GM23338 (cell line): ENCODE results near the gene KCNC4. TPM values are rescaled to one million over a fixed set of nuclear protein-coding genes. Genes with fewer than 3 reads are reported as not detected.

Experiments used
- ATAC-seq: fragments of 200-7000 bp; cut with Tn5 transposase; 3 replicates; pipeline ENCODE4 v1.9.1; 2020
- DNase-seq: peaks from one replicate; pipeline ENCODE4 v3.0.0-alpha.2; 2015; ENCODE audit warnings: low spot score
- H2AFZ ChIP-seq: fragments of 200-600 bp; sonication (generic); 2 replicates; pipeline ENCODE4 v1.8.0; 2016; ENCODE audit warnings: antibody characterized with exemption, mild to moderate bottlenecking, moderate library complexity
- H3F3A ChIP-seq: fragments of 200-600 bp; sonication (generic); replicated peaks from 2 replicates; pipeline ENCODE4 v1.8.0; 2017; ENCODE audit warnings: antibody characterized with exemption, mixed run types, low read depth
- H3K27ac ChIP-seq: fragments of 200-600 bp; sonication (generic); 2 replicates; pipeline ENCODE4 v1.6.1; 2016; ENCODE audit warnings: low read depth
- H3K27me3 ChIP-seq: fragments of 200-600 bp; sonication (generic); 2 replicates; pipeline ENCODE4 v1.8.0; 2016; ENCODE audit warnings: mild to moderate bottlenecking, mixed run types, moderate library complexity; ENCODE audit not compliant: insufficient read depth
- H3K36me3 ChIP-seq: fragments of 200-600 bp; sonication (generic); 2 replicates; pipeline ENCODE4 v1.8.0; 2016; ENCODE audit warnings: mild to moderate bottlenecking; ENCODE audit not compliant: insufficient read depth
- H3K4me1 ChIP-seq: fragments of 200-600 bp; sonication (generic); 2 replicates; pipeline ENCODE4 v1.8.0; 2016; ENCODE audit warnings: mild to moderate bottlenecking, moderate library complexity; ENCODE audit not compliant: insufficient read depth
- H3K4me2 ChIP-seq: fragments of 200-600 bp; sonication (generic); 2 replicates; pipeline ENCODE4 v1.7.1; 2017; ENCODE audit warnings: mixed run types
- H3K4me3 ChIP-seq: fragments of 200-600 bp; sonication (generic); 2 replicates; pipeline ENCODE4 v1.6.1; 2016; ENCODE audit warnings: mixed run types
- H3K79me2 ChIP-seq: fragments of 200-600 bp; sonication (generic); replicated peaks from 2 replicates; pipeline ENCODE4 v1.8.0; 2017; ENCODE audit warnings: mild to moderate bottlenecking; ENCODE audit not compliant: insufficient read depth
- H3K9me2 ChIP-seq: fragments of 200-600 bp; sonication (generic); 2 replicates; pipeline ENCODE4 v1.8.0; 2017; ENCODE audit not compliant: insufficient read depth
- H4K20me1 ChIP-seq: fragments of 200-600 bp; sonication (generic); replicated peaks from 2 replicates; pipeline ENCODE4 v1.8.0; 2017; ENCODE audit warnings: mild to moderate bottlenecking; ENCODE audit not compliant: insufficient read depth
- H3K27ac Mint-ChIP-seq: 2 replicates; pipeline ENCODE4 v1.8.0; 2020; ENCODE audit warnings: inconsistent platforms, mild to moderate bottlenecking, moderate library complexity, mixed read lengths
- H3K27me3 Mint-ChIP-seq: 3 replicates; pipeline ENCODE4 v1.8.0; 2022; ENCODE audit warnings: low read depth, mild to moderate bottlenecking, moderate library complexity, mixed read lengths, inconsistent platforms; ENCODE audit not compliant: insufficient read depth, poor library complexity
- H3K36me3 Mint-ChIP-seq: 3 replicates; pipeline ENCODE4 v1.8.0; 2021; ENCODE audit warnings: low read depth, mild to moderate bottlenecking, inconsistent platforms, moderate library complexity, mixed read lengths
- H3K4me1 Mint-ChIP-seq: 3 replicates; pipeline ENCODE4 v1.8.0; 2020; ENCODE audit warnings: mild to moderate bottlenecking, inconsistent platforms, mixed read lengths
- H3K4me3 Mint-ChIP-seq: 3 replicates; pipeline ENCODE4 v1.8.0; 2021; ENCODE audit warnings: moderate library complexity, mild to moderate bottlenecking, inconsistent platforms, mixed read lengths
- H3K9me3 Mint-ChIP-seq: 3 replicates; pipeline ENCODE4 v1.8.0; 2020; ENCODE audit warnings: moderate library complexity, mild to moderate bottlenecking, inconsistent platforms, mixed read lengths
- CREB1 ChIP-seq: fragments of 250-450 bp; sonication (Bioruptor Pico); IDR thresholded peaks from 2 replicates; pipeline ENCODE4 v1.5.0; 2020; ENCODE audit warnings: low read depth, mild to moderate bottlenecking, moderate library complexity
- ETS1 ChIP-seq: IDR thresholded peaks from 2 replicates; pipeline ENCODE4 v1.6.1; 2016; ENCODE audit warnings: antibody characterized with exemption
- EZH2 ChIP-seq: fragments of 200-600 bp; sonication (generic); IDR thresholded peaks from one replicate; pipeline ENCODE4 v1.8.0; 2017; ENCODE audit warnings: antibody characterized with exemption, mild to moderate bottlenecking, low read depth; ENCODE audit not compliant: unreplicated experiment
- EZH2phosphoT487 ChIP-seq: fragments of 200-600 bp; sonication (generic); IDR thresholded peaks from one replicate; pipeline ENCODE4 v1.8.1; 2018; ENCODE audit warnings: antibody characterized with exemption; ENCODE audit not compliant: unreplicated experiment
- JUNB ChIP-seq: IDR thresholded peaks from one replicate; pipeline ENCODE4 v1.6.1; 2016; ENCODE audit warnings: antibody characterized with exemption; ENCODE audit not compliant: unreplicated experiment
- NANOG ChIP-seq: IDR thresholded peaks from 2 replicates; pipeline ENCODE4 v1.6.1; 2016; ENCODE audit warnings: antibody characterized with exemption, borderline replicate concordance
- POLR2AphosphoS5 ChIP-seq: IDR thresholded peaks from 2 replicates; pipeline ENCODE4 v1.6.1; 2016; ENCODE audit warnings: antibody characterized with exemption, low read depth
- REST ChIP-seq: IDR thresholded peaks from one replicate; pipeline ENCODE4 v1.6.1; 2018; ENCODE audit warnings: antibody characterized with exemption; ENCODE audit not compliant: unreplicated experiment
- STAT1 ChIP-seq: IDR thresholded peaks from one replicate; pipeline ENCODE4 v1.6.1; 2016; ENCODE audit warnings: antibody characterized with exemption; ENCODE audit not compliant: unreplicated experiment
- polyA plus RNA-seq: library from polyadenylated mRNA; unstranded; fragments of >200 nt; fragmentation: Nextera tagmentation; extraction: Ambion mirVana; gene quantifications from 2 replicates; pipeline ENCODE4 v1.2.1, GENCODE V29; 2016
- total RNA-seq: library from RNA; depleted of rRNA; stranded (reverse); fragments of >200 nt; shearing (Covaris generic); gene quantifications from 2 replicates; pipeline ENCODE4 v1.2.3, GENCODE V29; 2014
- TF ChIP-seq, protein P1 (sequence below): fragments of 250-450 bp; sonication (Bioruptor Pico); IDR thresholded peaks from 2 replicates; pipeline ENCODE4 v1.5.0; 2020; ENCODE audit warnings: mild to moderate bottlenecking, moderate library complexity

Gene KCNC4
- total and polyA plus RNA-seq, 2 experiments from 2014 or later = 3.5 to 10.7 TPM

GRCh38 chr1:110228381-110228780, 18.3 kb downstream of the KCNC4 start:
- H3K4me3 Mint-ChIP-seq = no peak overlapping the region

GRCh38 chr1:110228869-110229268, 18.8 kb downstream of the KCNC4 start:
- Mint-ChIP-seq H3K4me1 (peaks cover 16% of the 10 kb centered on the region), H3K36me3 (peaks cover 16% of the 10 kb centered on the region; the same call in 2 of the 3 replicates), H3K9me3 (no peaks in the 10 kb centered on the region), H3K27ac (no peak overlapping the region), H3K27me3 (peaks cover 10% of the 10 kb centered on the region), H3K4me3 (no peak overlapping the region)
- Histone ChIP-seq H4K20me1 (no peaks in the 10 kb centered on the region), H3F3A (no peaks in the 10 kb centered on the region), H3K27me3 (no peaks in the 10 kb centered on the region), H3K27ac (no peak overlapping the region), H3K36me3 (peaks cover 5% of the 10 kb centered on the region; the same call in 1 of the 2 replicates), H3K4me1 (no peaks in the 10 kb centered on the region), H2AFZ (no peak overlapping the region), H3K4me2 (no peak overlapping the region), H3K79me2 (no peaks in the 10 kb centered on the region), H3K4me3 (no peak overlapping the region), H3K9me2 (0 out of 2 replicates have a peak, but pooled peaks cover 3% of the 10 kb centered on the region)
- no peak for DNase-seq
- no peak for ATAC-seq
- no peak for TF ChIP-seq ETS1
- TF ChIP-seq EZH2 = no peak
- TF ChIP-seq STAT1 = no peak
- TF ChIP-seq, protein P1, sequence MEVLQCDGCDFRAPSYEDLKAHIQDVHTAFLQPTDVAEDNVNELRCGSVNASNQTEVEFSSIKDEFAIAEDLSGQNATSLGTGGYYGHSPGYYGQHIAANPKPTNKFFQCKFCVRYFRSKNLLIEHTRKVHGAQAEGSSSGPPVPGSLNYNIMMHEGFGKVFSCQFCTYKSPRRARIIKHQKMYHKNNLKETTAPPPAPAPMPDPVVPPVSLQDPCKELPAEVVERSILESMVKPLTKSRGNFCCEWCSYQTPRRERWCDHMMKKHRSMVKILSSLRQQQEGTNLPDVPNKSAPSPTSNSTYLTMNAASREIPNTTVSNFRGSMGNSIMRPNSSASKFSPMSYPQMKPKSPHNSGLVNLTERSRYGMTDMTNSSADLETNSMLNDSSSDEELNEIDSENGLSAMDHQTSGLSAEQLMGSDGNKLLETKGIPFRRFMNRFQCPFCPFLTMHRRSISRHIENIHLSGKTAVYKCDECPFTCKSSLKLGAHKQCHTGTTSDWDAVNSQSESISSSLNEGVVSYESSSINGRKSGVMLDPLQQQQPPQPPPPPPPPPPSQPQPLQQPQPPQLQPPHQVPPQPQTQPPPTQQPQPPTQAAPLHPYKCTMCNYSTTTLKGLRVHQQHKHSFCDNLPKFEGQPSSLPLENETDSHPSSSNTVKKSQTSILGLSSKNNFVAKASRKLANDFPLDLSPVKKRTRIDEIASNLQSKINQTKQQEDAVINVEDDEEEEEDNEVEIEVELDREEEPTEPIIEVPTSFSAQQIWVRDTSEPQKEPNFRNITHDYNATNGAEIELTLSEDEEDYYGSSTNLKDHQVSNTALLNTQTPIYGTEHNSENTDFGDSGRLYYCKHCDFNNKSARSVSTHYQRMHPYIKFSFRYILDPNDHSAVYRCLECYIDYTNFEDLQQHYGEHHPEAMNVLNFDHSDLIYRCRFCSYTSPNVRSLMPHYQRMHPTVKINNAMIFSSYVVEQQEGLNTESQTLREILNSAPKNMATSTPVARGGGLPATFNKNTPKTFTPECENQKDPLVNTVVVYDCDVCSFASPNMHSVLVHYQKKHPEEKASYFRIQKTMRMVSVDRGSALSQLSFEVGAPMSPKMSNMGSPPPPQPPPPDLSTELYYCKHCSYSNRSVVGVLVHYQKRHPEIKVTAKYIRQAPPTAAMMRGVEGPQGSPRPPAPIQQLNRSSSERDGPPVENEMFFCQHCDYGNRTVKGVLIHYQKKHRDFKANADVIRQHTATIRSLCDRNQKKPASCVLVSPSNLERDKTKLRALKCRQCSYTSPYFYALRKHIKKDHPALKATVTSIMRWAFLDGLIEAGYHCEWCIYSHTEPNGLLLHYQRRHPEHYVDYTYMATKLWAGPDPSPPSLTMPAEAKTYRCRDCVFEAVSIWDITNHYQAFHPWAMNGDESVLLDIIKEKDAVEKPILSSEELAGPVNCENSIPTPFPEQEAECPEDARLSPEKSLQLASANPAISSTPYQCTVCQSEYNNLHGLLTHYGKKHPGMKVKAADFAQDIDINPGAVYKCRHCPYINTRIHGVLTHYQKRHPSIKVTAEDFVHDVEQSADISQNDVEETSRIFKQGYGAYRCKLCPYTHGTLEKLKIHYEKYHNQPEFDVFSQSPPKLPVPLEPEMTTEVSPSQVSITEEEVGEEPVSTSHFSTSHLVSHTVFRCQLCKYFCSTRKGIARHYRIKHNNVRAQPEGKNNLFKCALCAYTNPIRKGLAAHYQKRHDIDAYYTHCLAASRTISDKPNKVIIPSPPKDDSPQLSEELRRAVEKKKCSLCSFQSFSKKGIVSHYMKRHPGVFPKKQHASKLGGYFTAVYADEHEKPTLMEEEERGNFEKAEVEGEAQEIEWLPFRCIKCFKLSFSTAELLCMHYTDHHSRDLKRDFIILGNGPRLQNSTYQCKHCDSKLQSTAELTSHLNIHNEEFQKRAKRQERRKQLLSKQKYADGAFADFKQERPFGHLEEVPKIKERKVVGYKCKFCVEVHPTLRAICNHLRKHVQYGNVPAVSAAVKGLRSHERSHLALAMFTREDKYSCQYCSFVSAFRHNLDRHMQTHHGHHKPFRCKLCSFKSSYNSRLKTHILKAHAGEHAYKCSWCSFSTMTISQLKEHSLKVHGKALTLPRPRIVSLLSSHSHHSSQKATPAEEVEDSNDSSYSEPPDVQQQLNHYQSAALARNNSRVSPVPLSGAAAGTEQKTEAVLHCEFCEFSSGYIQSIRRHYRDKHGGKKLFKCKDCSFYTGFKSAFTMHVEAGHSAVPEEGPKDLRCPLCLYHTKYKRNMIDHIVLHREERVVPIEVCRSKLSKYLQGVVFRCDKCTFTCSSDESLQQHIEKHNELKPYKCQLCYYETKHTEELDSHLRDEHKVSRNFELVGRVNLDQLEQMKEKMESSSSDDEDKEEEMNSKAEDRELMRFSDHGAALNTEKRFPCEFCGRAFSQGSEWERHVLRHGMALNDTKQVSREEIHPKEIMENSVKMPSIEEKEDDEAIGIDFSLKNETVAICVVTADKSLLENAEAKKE = no peak
- no peak for TF ChIP-seq NANOG
- TF ChIP-seq JUNB = no peak
- TF ChIP-seq CREB1 = no peak
- TF ChIP-seq EZH2phosphoT487 = no peak
- TF ChIP-seq REST = no peak

More at GRCh38 chr1:110228381-110228780, 18.3 kb downstream of the KCNC4 start:
- H4K20me1 ChIP-seq = no peaks in the 10 kb centered on the region
- H3K27ac ChIP-seq = no peak overlapping the region
- Mint-ChIP-seq H3K4me1 (peaks cover 12% of the 10 kb centered on the region), H3K27me3 (peaks cover 10% of the 10 kb centered on the region), H3K27ac (peak overlapping the region; percentile 48), H3K36me3 (peaks cover 20% of the 10 kb centered on the region), H3K9me3 (no peaks in the 10 kb centered on the region)
- H3K79me2 ChIP-seq = no peaks in the 10 kb centered on the region
- no peak for TF ChIP-seq STAT1
- TF ChIP-seq POLR2AphosphoS5 = no peak
- no peak for TF ChIP-seq CREB1
- no peak for DNase-seq
- no peak for ATAC-seq
- H3K36me3 ChIP-seq = peaks cover 5% of the 10 kb centered on the region; the same call in 1 of the 2 replicates
- H3K4me1 ChIP-seq = no peaks in the 10 kb centered on the region
- 0 out of 2 replicates have a peak, but pooled peaks cover 3% of the 10 kb centered on the region for H3K9me2 ChIP-seq
- H3K27me3 ChIP-seq = no peaks in the 10 kb centered on the region
- no peak overlapping the region for H3K4me3 ChIP-seq
- H3K4me2 ChIP-seq = no peak overlapping the region
- H3F3A ChIP-seq = no peaks in the 10 kb centered on the region
- no peak overlapping the region for H2AFZ ChIP-seq
